ENCODE data around the gene TRIP10. TPM values are rescaled to one million over a fixed set of nuclear protein-coding genes. Genes with fewer than 3 reads are reported as not detected.
A peak's percentile ranks its signal among the peaks of the same experiment; 100 is the strongest.

Gene TRIP10
- total and polyA plus RNA-seq, 2 of the 13 experiments (the other 11 are each of a cell fraction or from before 2014, with no cell fraction given), result 32.5 to 33.2 TPM

- TF ChIP-seq ZNF552 (CRISPR knock-in tag; IDR thresholded peaks at IDR 0.05; ENCODE audit: borderline replicate concordance), result 0 out of 2 replicates have a peak, but pooled peaks have one; percentile 22
- TF ChIP-seq NCOR1 (IDR thresholded peaks at IDR 0.05; ENCODE audit: borderline replicate concordance, low read length), result no peak
- TF ChIP-seq KDM5A (IDR thresholded peaks at IDR 0.05; ENCODE audit: borderline replicate concordance, low read length), result 0 out of 2 replicates have a peak, but pooled peaks have one; percentile 22
- TF ChIP-seq MAX (IDR thresholded peaks at IDR 0.05), result no peak
- TF ChIP-seq NAIF1 (CRISPR knock-in tag; IDR thresholded peaks at IDR 0.05; ENCODE audit: borderline replicate concordance), result no peak
- no peak for TF ChIP-seq CENPT (CRISPR knock-in tag; IDR thresholded peaks at IDR 0.05; ENCODE audit: low read depth)
- no peak for TF ChIP-seq ELF1 (CRISPR knock-in tag; IDR thresholded peaks at IDR 0.05)
- no peak for TF ChIP-seq ZNF773 (CRISPR knock-in tag; IDR thresholded peaks at IDR 0.05; ENCODE audit: borderline replicate concordance)
- 0 out of 2 replicates have a peak, but pooled peaks have one; percentile 9 for TF ChIP-seq THAP9 (CRISPR knock-in tag; IDR thresholded peaks at IDR 0.05; ENCODE audit: borderline replicate concordance)
- no peak for TF ChIP-seq SATB2 (CRISPR knock-in tag; IDR thresholded peaks at IDR 0.05)
- 0 out of 2 replicates have a peak, but pooled peaks have one; percentile 71 for TF ChIP-seq FIP1L1 (IDR thresholded peaks at IDR 0.05; ENCODE audit: borderline replicate concordance, insufficient read depth, low read depth, low read length)
- TF ChIP-seq XBP1 (CRISPR knock-in tag; IDR thresholded peaks at IDR 0.05), result no peak
- no peak for TF ChIP-seq SUZ12 (IDR thresholded peaks at IDR 0.05; ENCODE audit: low read depth, low read length)
- TF ChIP-seq ZNF280D (CRISPR knock-in tag; IDR thresholded peaks at IDR 0.05), result 0 out of 2 replicates have a peak, but pooled peaks have one; percentile 39
- TF ChIP-seq ZNF644 (CRISPR knock-in tag; IDR thresholded peaks at IDR 0.05; ENCODE audit: low read depth), result no peak
- TF ChIP-seq U2AF2 (IDR thresholded peaks at IDR 0.05; ENCODE audit: low read depth, low read length), result no peak
- TF ChIP-seq EP300 (IDR thresholded peaks at IDR 0.05; ENCODE audit: low read depth in 2 of 2, low read length in 2 of 2), result no peak
- no peak for TF ChIP-seq EP300 (CRISPR knock-in tag; IDR thresholded peaks at IDR 0.05; ENCODE audit: borderline replicate concordance)
- no peak for TF ChIP-seq ZNF331 (CRISPR knock-in tag; IDR thresholded peaks at IDR 0.05)
- TF ChIP-seq MAFK (conservative IDR thresholded peaks at IDR 0.05 in 1 of 2, IDR thresholded peaks at IDR 0.05 in 1 of 2; ENCODE audit: low read length in 2 of 2), result no peak
- no peak for TF ChIP-seq ZNF292 (CRISPR knock-in tag; IDR thresholded peaks at IDR 0.05; ENCODE audit: borderline replicate concordance, low read depth)
- peak; percentile 42; the same call in 1 of the 2 replicates for TF ChIP-seq ZNF891 (CRISPR knock-in tag; IDR thresholded peaks at IDR 0.05)
- peak; percentile 79 for TF ChIP-seq AGO2 (optimal IDR thresholded peaks at IDR 0.05; ENCODE audit: low read depth, low read length)
- no peak for TF ChIP-seq CCAR2 (optimal IDR thresholded peaks at IDR 0.05; ENCODE audit: low read depth, low read length)
Measured at GRCh38 chr19:6729573-6730152, 9.8 kb upstream of the TRIP10 start (continued).

Measured in HepG2 (cell line).